Upper lobe of left lung (tissue), 4 donors: ENCODE results near the gene SLC6A13.

Experiments
- CTCF ChIP-seq, 6 experiments: fragments of 450-650 bp in 4 of 6; fragments of 200-600 bp in 2 of 6; sonication (generic) in 2 of 6; IDR thresholded peaks; one replicate each; pipeline ENCODE4 v1.5.1; 2016 to 2019; ENCODE audit warnings: antibody characterized with exemption in 6 of 6
- POLR2A ChIP-seq, 4 donors: fragments of 450-650 bp; IDR thresholded peaks; one replicate each; pipeline ENCODE4 v1.5.1; 2016 to 2017; ENCODE audit warnings: antibody characterized with exemption in 4 of 4, mild to moderate bottlenecking in 2 of 4

GRCh38 chr12:213527-213932 lies 49.1 kb downstream of the SLC6A13 start:
- TF ChIP-seq CTCF (IDR thresholded peaks at IDR 0.05) (no peak), POLR2A (IDR thresholded peaks at IDR 0.05) (no peak)
